Subcutaneous adipose tissue (tissue), 4 donors: ENCODE results near the gene LTB4R. TPM values are rescaled to one million over a fixed set of nuclear protein-coding genes. Genes with fewer than 3 reads are reported as not detected.

Source experiments
- total RNA-seq, 4 donors: library from RNA; depleted of rRNA; stranded (reverse); fragments of >200 nt; gene quantifications; one replicate each; pipeline ENCODE4 v1.1.0, GENCODE V29; 2016
- TF ChIP-seq, protein P1 (sequence below): fragments of 450-650 bp; IDR thresholded peaks from one replicate; pipeline ENCODE4 v1.5.1; 2016; ENCODE audit warnings: low read depth, mild to moderate bottlenecking, control low read depth, antibody characterized with exemption, moderate library complexity

The LTB4R gene
- total RNA-seq, 4 donors from 2014 or later: 4.2 to 10.9 (median 7.5) TPM

DNA sequence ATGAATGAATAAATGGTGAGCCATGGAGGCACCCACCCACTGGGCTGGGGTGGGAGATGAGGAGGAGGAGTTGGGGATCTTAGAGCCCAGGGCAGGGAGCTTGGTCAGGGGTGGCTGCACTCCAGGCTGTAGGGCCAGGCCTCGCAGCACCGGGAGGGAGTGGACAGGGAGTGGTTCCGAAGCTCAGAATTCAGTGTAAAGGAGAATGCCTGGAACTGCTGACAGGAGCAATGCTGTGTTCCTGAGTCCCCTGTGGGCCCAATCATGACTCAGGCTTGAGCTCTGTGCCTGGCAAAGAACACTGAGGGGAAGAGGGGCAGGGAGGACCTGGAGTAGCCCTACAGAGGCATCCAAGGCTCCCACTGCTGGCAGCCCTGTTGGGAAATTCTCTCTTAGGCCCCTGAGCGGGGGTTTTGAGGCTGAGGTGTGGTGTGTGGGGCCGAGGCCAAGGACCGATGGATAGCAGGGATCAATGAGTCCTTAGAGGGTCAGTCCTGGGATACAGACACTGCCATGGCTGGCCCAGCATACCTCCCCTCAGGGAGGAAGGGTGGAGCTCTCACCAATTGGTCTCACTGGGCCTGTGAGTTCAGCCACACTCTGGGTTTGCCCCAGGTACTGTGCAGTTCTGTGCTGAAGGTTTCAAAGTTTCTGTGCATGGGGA, 30.4 kb upstream of the LTB4R start:
- TF ChIP-seq, protein P1, sequence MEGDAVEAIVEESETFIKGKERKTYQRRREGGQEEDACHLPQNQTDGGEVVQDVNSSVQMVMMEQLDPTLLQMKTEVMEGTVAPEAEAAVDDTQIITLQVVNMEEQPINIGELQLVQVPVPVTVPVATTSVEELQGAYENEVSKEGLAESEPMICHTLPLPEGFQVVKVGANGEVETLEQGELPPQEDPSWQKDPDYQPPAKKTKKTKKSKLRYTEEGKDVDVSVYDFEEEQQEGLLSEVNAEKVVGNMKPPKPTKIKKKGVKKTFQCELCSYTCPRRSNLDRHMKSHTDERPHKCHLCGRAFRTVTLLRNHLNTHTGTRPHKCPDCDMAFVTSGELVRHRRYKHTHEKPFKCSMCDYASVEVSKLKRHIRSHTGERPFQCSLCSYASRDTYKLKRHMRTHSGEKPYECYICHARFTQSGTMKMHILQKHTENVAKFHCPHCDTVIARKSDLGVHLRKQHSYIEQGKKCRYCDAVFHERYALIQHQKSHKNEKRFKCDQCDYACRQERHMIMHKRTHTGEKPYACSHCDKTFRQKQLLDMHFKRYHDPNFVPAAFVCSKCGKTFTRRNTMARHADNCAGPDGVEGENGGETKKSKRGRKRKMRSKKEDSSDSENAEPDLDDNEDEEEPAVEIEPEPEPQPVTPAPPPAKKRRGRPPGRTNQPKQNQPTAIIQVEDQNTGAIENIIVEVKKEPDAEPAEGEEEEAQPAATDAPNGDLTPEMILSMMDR: no peak

DNA sequence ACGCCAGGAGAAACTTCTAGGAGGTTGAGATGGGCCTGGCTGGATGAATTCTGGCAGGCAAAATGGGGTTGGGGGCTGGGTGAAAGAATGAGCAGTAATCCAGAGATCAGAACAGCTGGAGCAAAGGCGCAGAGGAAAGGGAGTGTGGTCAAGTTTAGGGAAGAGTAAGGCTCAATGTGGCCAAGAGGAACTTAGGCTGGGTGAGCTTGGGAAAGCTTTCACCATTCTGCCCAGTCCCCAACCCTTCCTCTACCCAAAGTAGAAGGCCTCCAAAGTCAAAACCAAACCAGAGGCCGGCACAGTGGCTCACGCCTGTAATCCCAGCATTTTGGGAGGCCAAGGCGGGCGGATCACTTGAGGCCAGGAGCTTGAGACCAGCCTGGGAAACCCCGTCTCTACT, 29.7 kb upstream of the LTB4R start:
- TF ChIP-seq, protein P1: no peak

DNA sequence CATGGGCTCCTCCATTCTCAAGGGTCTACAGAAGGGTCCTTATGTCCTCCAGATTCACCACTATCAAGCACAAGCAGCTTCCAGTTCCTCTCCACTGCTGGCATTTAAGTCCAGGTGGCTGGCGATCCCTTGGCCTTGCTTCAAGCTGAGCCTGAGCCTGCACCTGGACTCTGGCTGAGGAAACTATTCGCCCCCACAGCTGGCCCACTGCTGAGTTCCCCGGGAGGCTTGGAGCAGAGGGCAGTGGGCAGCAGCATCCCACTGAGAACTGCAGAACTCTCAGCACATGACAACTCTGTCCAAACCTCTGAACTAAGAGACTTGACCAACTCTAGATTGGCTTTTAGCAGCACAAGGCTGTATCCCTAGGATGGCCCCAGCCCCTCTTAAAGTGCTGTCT, 28.6 kb upstream of the LTB4R start:
- TF ChIP-seq, protein P1: no peak

DNA sequence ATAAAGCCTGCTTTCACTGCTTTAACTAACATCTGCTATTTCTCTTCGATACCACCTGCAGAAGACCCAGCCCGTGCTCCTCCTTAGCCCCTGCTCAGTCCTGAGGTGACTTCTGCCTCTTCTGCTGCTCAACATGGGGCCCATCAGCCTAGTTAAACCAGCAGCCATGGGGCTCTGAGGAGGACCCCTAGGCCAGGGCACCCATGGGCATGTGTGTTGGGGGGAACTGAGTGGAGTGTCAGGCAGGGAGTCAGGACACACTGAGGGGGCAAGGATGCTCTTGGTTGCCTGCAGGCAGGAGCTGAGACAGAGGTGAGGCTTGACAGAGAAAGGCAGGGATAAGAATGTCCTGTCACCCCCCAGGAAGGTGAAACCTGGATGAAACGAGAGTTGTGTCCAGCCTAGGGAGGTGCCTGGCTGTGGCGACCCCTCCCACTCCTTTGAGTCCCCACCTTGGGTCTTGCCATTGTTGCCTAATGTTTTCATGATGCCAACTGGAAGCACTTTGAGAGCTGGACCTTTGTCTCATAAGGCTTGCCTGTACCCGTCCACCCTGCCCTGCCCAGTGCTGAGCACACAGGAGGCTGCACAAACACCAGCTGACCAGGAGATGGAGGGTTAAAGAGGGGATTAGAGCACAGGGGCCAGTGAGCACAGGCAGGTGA, 27.4 kb upstream of the LTB4R start:
- TF ChIP-seq, protein P1: no peak

DNA sequence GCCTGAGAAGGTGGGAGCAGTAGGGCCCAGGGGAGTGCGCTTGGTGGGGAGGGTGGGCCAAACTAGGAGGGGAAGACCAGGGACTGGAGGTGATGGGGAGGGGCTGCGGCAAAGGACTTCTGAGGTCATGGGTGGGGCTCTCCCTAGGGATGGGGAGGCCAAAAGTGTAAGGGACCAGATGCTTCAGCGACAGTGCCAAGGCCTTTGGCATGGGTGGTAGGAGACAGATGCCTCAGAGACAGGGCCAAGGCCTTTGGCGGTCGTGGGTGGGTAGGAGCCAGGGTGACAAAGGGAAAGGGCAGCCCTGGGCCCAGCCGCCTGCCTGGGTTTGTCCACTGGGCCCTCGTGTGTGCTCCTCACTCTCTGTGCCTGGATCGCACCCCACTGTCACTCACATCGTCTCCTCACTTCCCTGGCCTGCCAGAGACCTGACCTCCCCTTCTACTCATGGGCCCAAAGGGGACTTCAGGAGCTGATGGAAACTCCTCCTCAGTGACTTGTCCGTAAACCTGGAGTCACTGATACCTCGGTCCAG, 26.7 kb upstream of the LTB4R start:
- TF ChIP-seq, protein P1: no peak

DNA sequence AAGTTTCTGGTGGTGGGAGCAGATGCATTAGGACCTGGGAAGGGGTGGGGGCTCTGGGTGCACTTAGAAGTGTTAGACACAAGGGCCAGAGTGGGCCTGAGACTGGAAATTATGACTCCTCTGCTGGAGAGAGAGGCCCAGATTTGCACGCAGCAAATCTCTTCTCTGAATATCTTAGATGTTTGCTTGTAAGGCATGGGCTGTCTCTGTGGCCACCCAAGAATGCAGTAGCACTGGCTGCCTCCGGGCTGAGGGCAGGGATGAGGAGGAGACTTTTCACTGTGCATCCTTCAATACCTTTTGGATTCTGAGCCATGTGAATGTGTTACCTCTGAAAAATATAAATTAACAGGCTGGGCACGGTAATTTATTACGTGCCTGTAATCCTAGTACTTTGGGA, 26.0 kb upstream of the LTB4R start:
- TF ChIP-seq, protein P1: no peak

DNA sequence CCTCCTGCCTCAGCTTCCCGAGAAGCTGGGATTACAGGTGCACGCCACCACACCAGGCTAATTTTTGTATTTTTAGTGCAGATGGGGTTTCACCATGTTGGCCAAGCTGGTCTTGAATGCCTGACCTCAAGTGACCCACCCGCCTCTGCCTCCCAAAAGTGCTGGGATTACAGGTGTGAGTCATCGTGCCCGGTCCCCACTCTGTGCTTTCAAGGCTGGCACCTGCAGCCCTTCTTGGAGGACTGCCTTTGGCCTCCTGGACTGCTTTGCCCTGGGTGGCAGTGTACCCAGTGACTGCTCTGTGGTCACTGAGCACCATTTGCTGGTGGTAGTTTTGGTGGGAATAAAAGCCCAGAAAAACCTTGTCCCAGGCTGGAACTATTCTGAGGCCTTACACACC, 24.3 kb upstream of the LTB4R start:
- TF ChIP-seq, protein P1: no peak
